Measurements from ENCODE around the gene HAS3.

- TF ChIP-seq CTCF (IDR thresholded peaks at IDR 0.05 in 2 of 3, conservative IDR thresholded peaks at IDR 0.05 in 1 of 3; ENCODE audit: borderline replicate concordance in 1 of 3, insufficient read depth in 1 of 3, low read depth in 2 of 3, low read length in 2 of 3) (no peak), ELF1 (IDR thresholded peaks at IDR 0.05; ENCODE audit: borderline replicate concordance, low read depth) (no peak), POLR2A (IDR thresholded peaks at IDR 0.05; ENCODE audit: borderline replicate concordance, extremely low read depth, insufficient read depth, insufficient read length) (no peak), ATF3 (IDR thresholded peaks at IDR 0.05) (no peak), FOSL1 (IDR thresholded peaks at IDR 0.05; ENCODE audit: low read depth) (no peak), POLR2AphosphoS5 (IDR thresholded peaks at IDR 0.05; ENCODE audit: low read depth, low read length) (no peak), EZH2 (IDR thresholded peaks at IDR 0.05) (no peak), EGR1 (IDR thresholded peaks at IDR 0.05; ENCODE audit: low read depth) (no peak), ZNF274 (IDR thresholded peaks at IDR 0.05; ENCODE audit: low read depth, low read length) (no peak), EZH2phosphoT487 (IDR thresholded peaks at IDR 0.05; ENCODE audit: borderline replicate concordance) (no peak)
Observed at GRCh38 chr16:69141014-69141413, 35.6 kb downstream of the HAS3 start.

Data from HCT116 (cell line).